Peyer's patch (tissue), 4 donors: ENCODE measurements around the gene COBL.

Experiments used
- CTCF ChIP-seq, 6 experiments: fragments of 450-650 bp in 4 of 6; fragments of 200-600 bp in 2 of 6; sonication (generic) in 1 of 6; IDR thresholded peaks; one replicate each; pipeline ENCODE4 v1.5.1; 2017 to 2019; ENCODE audit warnings: antibody characterized with exemption in 6 of 6, mild to moderate bottlenecking in 3 of 6, moderate library complexity in 1 of 6
- POLR2A ChIP-seq, 2 donors: fragments of 450-650 bp; IDR thresholded peaks; one replicate each; pipeline ENCODE4 v1.5.1; 2017; ENCODE audit warnings: antibody characterized with exemption in 2 of 2, mild to moderate bottlenecking in 2 of 2, moderate library complexity in 2 of 2

- TF ChIP-seq CTCF (IDR thresholded peaks at IDR 0.05) (no peak), POLR2A (IDR thresholded peaks at IDR 0.05) (no peak)
Measured at GRCh38 chr7:51152706-51153200, 163.9 kb downstream of the COBL start.
